Breast epithelium (tissue), 3 donors: Measurements from ENCODE around the gene SLK.

Source experiments
- POLR2A ChIP-seq: fragments of 450-650 bp; IDR thresholded peaks from one replicate; pipeline ENCODE4 v1.6.1; 2016; ENCODE audit warnings: antibody characterized with exemption, mild to moderate bottlenecking, moderate library complexity
- TF ChIP-seq, protein P1 (sequence below), 3 donors: fragments of 450-650 bp; IDR thresholded peaks; one replicate each; pipeline ENCODE4 v1.5.1; 2016 to 2017; ENCODE audit warnings: antibody characterized with exemption in 3 of 3, mild to moderate bottlenecking in 3 of 3, moderate library complexity in 3 of 3

DNA sequence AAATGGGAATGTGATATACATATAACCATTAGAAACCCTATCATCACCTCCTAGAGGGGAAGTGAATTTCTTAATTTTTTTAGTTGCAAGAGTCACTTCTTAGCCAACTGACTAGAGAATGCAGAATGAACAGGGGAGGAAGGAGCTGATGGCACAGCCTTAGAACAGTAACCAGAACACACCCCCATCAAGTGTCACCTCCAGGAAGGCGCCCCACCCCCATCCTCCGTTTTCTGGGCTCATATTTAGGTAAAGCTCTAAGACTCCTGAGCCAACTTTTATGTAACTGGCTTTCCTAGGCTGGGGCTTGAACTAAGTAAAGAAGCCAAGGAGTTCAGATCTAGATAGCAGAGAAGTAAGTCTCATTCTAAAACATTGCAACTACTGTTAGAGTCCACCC, 64.7 kb downstream of the SLK start:
- TF ChIP-seq, protein P1, sequence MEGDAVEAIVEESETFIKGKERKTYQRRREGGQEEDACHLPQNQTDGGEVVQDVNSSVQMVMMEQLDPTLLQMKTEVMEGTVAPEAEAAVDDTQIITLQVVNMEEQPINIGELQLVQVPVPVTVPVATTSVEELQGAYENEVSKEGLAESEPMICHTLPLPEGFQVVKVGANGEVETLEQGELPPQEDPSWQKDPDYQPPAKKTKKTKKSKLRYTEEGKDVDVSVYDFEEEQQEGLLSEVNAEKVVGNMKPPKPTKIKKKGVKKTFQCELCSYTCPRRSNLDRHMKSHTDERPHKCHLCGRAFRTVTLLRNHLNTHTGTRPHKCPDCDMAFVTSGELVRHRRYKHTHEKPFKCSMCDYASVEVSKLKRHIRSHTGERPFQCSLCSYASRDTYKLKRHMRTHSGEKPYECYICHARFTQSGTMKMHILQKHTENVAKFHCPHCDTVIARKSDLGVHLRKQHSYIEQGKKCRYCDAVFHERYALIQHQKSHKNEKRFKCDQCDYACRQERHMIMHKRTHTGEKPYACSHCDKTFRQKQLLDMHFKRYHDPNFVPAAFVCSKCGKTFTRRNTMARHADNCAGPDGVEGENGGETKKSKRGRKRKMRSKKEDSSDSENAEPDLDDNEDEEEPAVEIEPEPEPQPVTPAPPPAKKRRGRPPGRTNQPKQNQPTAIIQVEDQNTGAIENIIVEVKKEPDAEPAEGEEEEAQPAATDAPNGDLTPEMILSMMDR (IDR thresholded peaks at IDR 0.05): no peak
- TF ChIP-seq POLR2A: no peak
